GM12878 (cell line): ENCODE data around the gene GFI1. TPM values are rescaled to one million over a fixed set of nuclear protein-coding genes. Genes with fewer than 3 reads are reported as not detected.

Source experiments
- ATAC-seq: fragments of 200-7000 bp; cut with Tn5 transposase; 3 replicates; pipeline ENCODE4 v1.9.1; 2020; ENCODE audit warnings: mild to moderate bottlenecking, moderate library complexity
- BruUV-seq: library from RNA; stranded (reverse); fragments of 400-500 nt; replicated peaks from 2 replicates; lab custom pipeline; 2021; lab: Mats Ljungman, UMichigan
- CTCF ChIA-PET: fragments of 300-600 bp; sonication (Branson Sonifier 250); formaldehyde crosslinking; extraction: SDS; loops from one replicate; lab custom pipeline; 2021; ENCODE audit warnings: inconsistent platforms; lab: Yijun Ruan, JAX
- POLR2A ChIA-PET: fragments of 350-600 bp; formaldehyde crosslinking; extraction: SDS; loops from one replicate; lab custom pipeline; 2021; ENCODE audit warnings: inconsistent platforms; lab: Charles Lee
- RAD21 ChIA-PET: fragments of 300-600 bp; sonication (Branson Sonifier 250); formaldehyde crosslinking; loops from one replicate; lab custom pipeline; 2023; ENCODE audit warnings: antibody characterized with exemption; ENCODE audit not compliant: unreplicated experiment; lab: Charles Lee
- SMC1A ChIA-PET: fragments of 300-600 bp; sonication (Branson Sonifier 250); formaldehyde crosslinking; loops from one replicate; lab custom pipeline; 2023; ENCODE audit not compliant: unreplicated experiment, uncharacterized antibody; lab: Charles Lee
- DNase-seq: peaks from one replicate; pipeline ENCODE4 v3.0.0-alpha.2; 2011; ENCODE audit warnings: low read depth, low spot score
- FAIRE-seq: peaks from 3 replicates; lab custom pipeline; 2011; peaks lifted over from hg19 to GRCh38; lab: Jason Lieb, UNC
- H2AFZ ChIP-seq: 2 replicates; pipeline ENCODE4 v1.6.0; 2011; ENCODE audit warnings: low read depth, low read length, control low read depth; ENCODE audit not compliant: control insufficient read depth
- H3K27ac ChIP-seq: 2 replicates; pipeline ENCODE4 v1.5.1; 2011; ENCODE audit warnings: control low read depth; ENCODE audit not compliant: control insufficient read depth, insufficient read depth
- H3K27me3 ChIP-seq, 2 experiments: replicated peaks in 1 of 2; 2 replicates each; pipeline versions ENCODE4 v1.6.0 to v1.6.1; 2011; ENCODE audit warnings: low read length in 1 of 2; ENCODE audit not compliant: control insufficient read depth in 2 of 2, insufficient read depth in 2 of 2
- H3K36me3 ChIP-seq, 2 experiments: 2 replicates each; pipeline ENCODE4 v1.5.1; 2011; ENCODE audit warnings: low read length in 1 of 2; ENCODE audit not compliant: control insufficient read depth in 2 of 2, insufficient read depth in 2 of 2
- H3K4me1 ChIP-seq: 2 replicates; pipeline ENCODE4 v1.6.1; 2011; ENCODE audit warnings: mild to moderate bottlenecking, low read length, moderate library complexity, mixed read lengths; ENCODE audit not compliant: control insufficient read depth, insufficient read depth
- H3K4me2 ChIP-seq: 2 replicates; pipeline ENCODE4 v1.6.0; 2011; ENCODE audit warnings: control low read depth; ENCODE audit not compliant: control insufficient read depth, insufficient read depth
- H3K4me3 ChIP-seq: fragments of 200-600 bp; sonication (generic); 2 replicates; pipeline ENCODE4 v1.5.1; 2016
- H3K79me2 ChIP-seq: 2 replicates; pipeline ENCODE4 v1.6.0; 2011; ENCODE audit warnings: low read length; ENCODE audit not compliant: control insufficient read depth, insufficient read depth
- H3K9ac ChIP-seq: 2 replicates; pipeline ENCODE4 v1.8.0; 2011; ENCODE audit warnings: low read length, control low read depth, mixed read lengths; ENCODE audit not compliant: control insufficient read depth, insufficient read depth
- H3K9me3 ChIP-seq: replicated peaks from 3 replicates; pipeline ENCODE4 v1.5.1; 2011; ENCODE audit warnings: mild to moderate bottlenecking, low read length; ENCODE audit not compliant: control insufficient read depth, insufficient read depth
- H4K20me1 ChIP-seq: 2 replicates; pipeline ENCODE4 v1.6.0; 2011; ENCODE audit not compliant: control insufficient read depth, insufficient read depth
- ASH2L ChIP-seq: fragments of 300-600, 200-600 bp; sonication (generic); IDR thresholded peaks from 2 replicates; pipeline ENCODE4 v1.6.1; 2017; ENCODE audit warnings: low read depth, mild to moderate bottlenecking, borderline replicate concordance
- ATF7 ChIP-seq: fragments of 450-650 bp; IDR thresholded peaks from 2 replicates; pipeline ENCODE4 v1.6.1; 2016; ENCODE audit warnings: low read depth, mild to moderate bottlenecking
- BACH1 ChIP-seq: fragments of 450-650 bp; IDR thresholded peaks from 2 replicates; pipeline ENCODE4 v1.6.1; 2017; ENCODE audit warnings: mild to moderate bottlenecking, borderline replicate concordance
- BHLHE40 ChIP-seq, 2 experiments: fragments of 450-650 bp in 1 of 2; IDR thresholded peaks; 2 replicates each; pipeline ENCODE4 v1.6.1; 2011 to 2017; ENCODE audit warnings: low read depth in 2 of 2, borderline replicate concordance in 1 of 2, improper control_type of control experiment in 1 of 2, low read length in 1 of 2, mild to moderate bottlenecking in 1 of 2
- CEBPB ChIP-seq, 2 experiments: fragments of 150-350 bp in 1 of 2; IDR thresholded peaks; 2 replicates each; pipeline ENCODE4 v1.6.1; 2012 to 2014; ENCODE audit warnings: low read depth in 2 of 2, low read length in 2 of 2, borderline replicate concordance in 1 of 2, inconsistent platforms in 1 of 2
- EED ChIP-seq: sonication (generic); IDR thresholded peaks from 2 replicates; pipeline ENCODE4 v1.6.1; 2016; ENCODE audit warnings: antibody characterized with exemption, low read depth
- ETV6 ChIP-seq, 2 experiments: fragments of 450-650 bp in 1 of 2; IDR thresholded peaks in 1 of 2; conservative IDR thresholded peaks in 1 of 2; 2 replicates each; pipeline ENCODE4 v1.6.1; 2014; ENCODE audit warnings: antibody characterized with exemption in 1 of 2, borderline replicate concordance in 1 of 2, low read depth in 1 of 2, mild to moderate bottlenecking in 1 of 2, moderate library complexity in 1 of 2
- EZH2 ChIP-seq: IDR thresholded peaks from 2 replicates; pipeline ENCODE4 v1.6.1; 2012; ENCODE audit warnings: low read depth, mild to moderate bottlenecking, control low read depth, inconsistent platforms, low read length, borderline replicate concordance; ENCODE audit not compliant: control insufficient read depth
- JUNB ChIP-seq: IDR thresholded peaks from 2 replicates; pipeline ENCODE4 v1.6.1; 2016; ENCODE audit warnings: antibody characterized with exemption, mild to moderate bottlenecking
- JUND ChIP-seq: IDR thresholded peaks from 2 replicates; pipeline ENCODE4 v1.6.1; 2012; ENCODE audit warnings: low read depth, mild to moderate bottlenecking, low read length, improper control_type of control experiment, moderate library complexity
- KDM1A ChIP-seq: fragments of 200-600 bp; sonication (generic); IDR thresholded peaks from 2 replicates; pipeline ENCODE4 v1.6.1; 2016; ENCODE audit warnings: borderline replicate concordance
- MEF2B ChIP-seq: fragments of 450-650 bp; IDR thresholded peaks from 2 replicates; pipeline ENCODE4 v1.6.1; 2018; ENCODE audit warnings: mild to moderate bottlenecking, moderate library complexity; ENCODE audit not compliant: partially characterized antibody, poor library complexity, severe bottlenecking
- MXI1 ChIP-seq: fragments of 150-350 bp; IDR thresholded peaks from 2 replicates; pipeline ENCODE4 v1.6.1; 2011; ENCODE audit warnings: low read depth, mild to moderate bottlenecking, inconsistent platforms, low read length, improper control_type of control experiment
- NR2C2 ChIP-seq: IDR thresholded peaks from 2 replicates; pipeline ENCODE4 v1.6.1; 2011; ENCODE audit warnings: borderline replicate concordance, low read depth; ENCODE audit not compliant: control insufficient read depth, insufficient read length
- RAD21 ChIP-seq: IDR thresholded peaks from 2 replicates; pipeline ENCODE4 v1.6.1; 2011; ENCODE audit warnings: mild to moderate bottlenecking, low read depth, low read length, moderate library complexity; ENCODE audit not compliant: insufficient read depth
- SMAD5 ChIP-seq: IDR thresholded peaks from 2 replicates; pipeline ENCODE4 v1.6.1; 2016; ENCODE audit warnings: antibody characterized with exemption, low read depth
- SMARCA5 ChIP-seq: fragments of 450-650 bp; IDR thresholded peaks from 2 replicates; pipeline ENCODE4 v1.6.1; 2017; ENCODE audit warnings: mild to moderate bottlenecking
- SPI1 ChIP-seq: IDR thresholded peaks from 2 replicates; pipeline ENCODE4 v1.6.1; 2011; ENCODE audit warnings: low read depth, mild to moderate bottlenecking, low read length, moderate library complexity, borderline replicate concordance; ENCODE audit not compliant: insufficient read depth
- SREBF2 ChIP-seq: IDR thresholded peaks from 2 replicates; pipeline ENCODE4 v1.6.1; 2012; ENCODE audit warnings: mild to moderate bottlenecking, low read length
- SUPT20H ChIP-seq: IDR thresholded peaks from 2 replicates; pipeline ENCODE4 v1.6.1; 2011; ENCODE audit warnings: low read depth, mild to moderate bottlenecking, low read length, moderate library complexity, borderline replicate concordance; ENCODE audit not compliant: control insufficient read depth
- SUZ12 ChIP-seq: fragments of 200-600 bp; sonication (generic); IDR thresholded peaks from one replicate; pipeline ENCODE4 v1.6.1; 2018; ENCODE audit warnings: antibody characterized with exemption, mild to moderate bottlenecking; ENCODE audit not compliant: unreplicated experiment
- TARDBP ChIP-seq: IDR thresholded peaks from 2 replicates; pipeline ENCODE4 v1.6.1; 2016; ENCODE audit warnings: borderline replicate concordance
- ZBED1 ChIP-seq: IDR thresholded peaks from 2 replicates; pipeline ENCODE4 v1.6.1; 2016; ENCODE audit warnings: borderline replicate concordance
- ZNF217 ChIP-seq: fragments of 450-650 bp; IDR thresholded peaks from 2 replicates; pipeline ENCODE4 v1.6.1; 2017; ENCODE audit warnings: antibody characterized with exemption, mild to moderate bottlenecking
- ZNF274 ChIP-seq: IDR thresholded peaks from one replicate; pipeline ENCODE4 v1.8.0; 2011; ENCODE audit not compliant: insufficient read length, insufficient read depth
- ZZZ3 ChIP-seq: IDR thresholded peaks from 2 replicates; pipeline ENCODE4 v1.6.1; 2011; ENCODE audit warnings: low read depth; ENCODE audit not compliant: control insufficient read depth, insufficient read length
- WGBS: methylation state at CpG from one replicate; pipeline ENCODE4 v1.1.6; 2016; ENCODE audit warnings: low lambda C conversion rate; ENCODE audit not compliant: insufficient replicate concordance, insufficient coverage; ENCODE audit errors: missing lambda C conversion rate; 5-methylcytosine and 5-hydroxymethylcytosine counted together
- in situ Hi-C: fragments of 300-500 bp; cut with MboI; formaldehyde crosslinking; loops from 9 replicates; pipeline ENCODE4 v1.14.3; 2018; ENCODE audit warnings: mixed read lengths
- intact Hi-C: fragments of 100-400 bp; cut with micrococcal nuclease; formaldehyde crosslinking; loops from one replicate; pipeline ENCODE4 v1.14.2; 2022; ENCODE audit not compliant: unreplicated experiment
- polyA plus RNA-seq, 11 experiments: library from polyadenylated mRNA; depleted of rRNA in 4 of 11; unstranded in 6 of 11; stranded (reverse) in 5 of 11; fragments of >200 nt; fragmentation: Nextera tagmentation in 4 of 11; fragmentation: Illumina TruSeq in 1 of 11; extraction: Ambion mirVana in 4 of 11; extraction: Trizol in 1 of 11; gene quantifications; 1 replicate in 1 of 11; 2 replicates in 10 of 11; pipeline versions ENCODE4 v1.2.1 to v1.2.3, GENCODE V29; 2011 to 2016; ENCODE audit warnings: inconsistent platforms in 2 of 11, missing spikeins in 2 of 11, low read depth in 1 of 11
- total RNA-seq, 4 experiments: library from RNA; depleted of rRNA in 3 of 4; stranded (reverse); fragments of >200 nt in 3 of 4; fragmentation: Illumina TruSeq in 1 of 4; extraction: Trizol in 1 of 4; gene quantifications; 2 replicates each; pipeline versions ENCODE4 v1.2.1 to v1.2.3, GENCODE V29; 2013 to 2021

GFI1 gene
- total and polyA plus RNA-seq, 10 of the 15 experiments (the other 5 are each of a cell fraction or from before 2014, with no cell fraction given) = 1.8 to 18.3 (median 7.4) TPM

DNA sequence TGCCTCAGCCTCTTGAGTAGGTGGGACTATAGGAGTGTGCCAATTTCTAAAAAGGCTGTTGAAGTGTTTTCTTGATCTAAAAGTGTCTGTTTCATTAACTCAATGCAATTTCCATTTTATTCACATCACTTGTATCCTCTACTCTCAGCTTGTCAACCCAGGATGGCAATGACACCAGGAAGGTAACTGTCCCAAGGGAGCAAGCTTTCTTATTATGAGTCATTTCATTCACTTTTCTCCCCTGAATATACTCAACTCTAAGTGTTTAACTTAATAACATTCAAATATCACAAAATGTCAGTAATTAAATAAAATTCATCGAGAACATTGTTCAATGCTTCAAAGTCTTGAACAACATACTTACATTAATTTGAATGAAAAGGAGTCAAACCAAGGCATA is 22.9 kb upstream of the GFI1 start:
- no peak overlapping the region for H3K27ac ChIP-seq
- DNase-seq (no peak), FAIRE-seq (no peak), ATAC-seq (peak; percentile 60)
- ChIA-PET POLR2A (interaction anchor here (1.2 kb wide), 1 partner anchor 24 kb away, joined by 4 read pairs; no protein-coding TSS in a partner anchor), SMC1A (interaction anchor here (1.0 to 3.7 kb wide), 7 partner anchors 11 to 78 kb away, joined by 3 to 19 read pairs (median 4); no protein-coding TSS in a partner anchor), RAD21 (no interaction called here), CTCF (interaction anchor here (0.6 to 2.0 kb wide), 3 partner anchors 23 to 78 kb away, joined by 4 to 6 read pairs (median 6); partner anchors contain the start of gene GFI1)
- H3K9me3 ChIP-seq = no peaks in the 10 kb centered on the region
- H3K36me3 ChIP-seq = no peaks in the 10 kb centered on the region
- no TSS peak for BruUV-seq
- no peaks in the 10 kb centered on the region for H4K20me1 ChIP-seq
- in situ Hi-C loops (no loop called here), intact Hi-C loops (no loop called here)
- no peak overlapping the region for H3K9ac ChIP-seq
- peaks cover 3% of the 10 kb centered on the region; the same call in 1 of the 2 replicates for H3K4me1 ChIP-seq
- 100% methylated on average over 1 of the region's 1 CpG for WGBS
- H2AFZ ChIP-seq = no peak overlapping the region
- H3K4me3 ChIP-seq = no peak overlapping the region
- H3K27me3 ChIP-seq = no peaks in the 10 kb centered on the region
- no peak overlapping the region for H3K4me2 ChIP-seq
- no peaks in the 10 kb centered on the region for H3K79me2 ChIP-seq
- no peak for TF ChIP-seq KDM1A
- TF ChIP-seq RAD21 = no peak
- no peak for TF ChIP-seq EZH2
- no peak for TF ChIP-seq ZNF217
- no peak for TF ChIP-seq ZBED1
- no peak for TF ChIP-seq BACH1
- TF ChIP-seq ASH2L = no peak
- no peak for TF ChIP-seq SUPT20H
- TF ChIP-seq ZNF274 = no peak
- no peak for TF ChIP-seq SREBF2
- no peak for TF ChIP-seq ATF7
- TF ChIP-seq SMARCA5 = no peak
- no peak for TF ChIP-seq TARDBP
- TF ChIP-seq ETV6 (conservative IDR thresholded peaks at IDR 0.05 in 1 of 2, IDR thresholded peaks at IDR 0.05 in 1 of 2; ENCODE audit: borderline replicate concordance in 1 of 2, low read depth in 1 of 2) = no peak
- TF ChIP-seq JUNB = peak; percentile 68
- TF ChIP-seq JUND = 0 out of 2 replicates have a peak, but pooled peaks have one; percentile 28
- TF ChIP-seq ZZZ3 = no peak
- no peak for TF ChIP-seq SMAD5
- TF ChIP-seq MXI1 = no peak
- TF ChIP-seq SPI1 = no peak
- no peak for TF ChIP-seq EED
- TF ChIP-seq MEF2B = peak; percentile 88
- TF ChIP-seq SUZ12 = no peak
- no peak for TF ChIP-seq NR2C2
- no peak for TF ChIP-seq BHLHE40 (IDR thresholded peaks at IDR 0.05; ENCODE audit: borderline replicate concordance in 1 of 2, low read depth in 2 of 2, low read length in 1 of 2)
- no peak for TF ChIP-seq CEBPB (IDR thresholded peaks at IDR 0.05; ENCODE audit: borderline replicate concordance in 1 of 2, low read depth in 2 of 2, low read length in 2 of 2)
